IPS DF 6.9 (cell line): Measurements from ENCODE around the gene GRIK4.
"Not testable (repeated sequence)": the region's sequence is repeated elsewhere in the genome, so short reads cannot be mapped to it uniquely, and the experiment has no call there.

ENCODE experiments used
- DNase-seq: peaks from one replicate; pipeline ENCODE4 v3.0.0-alpha.2; 2013; ENCODE audit warnings: low read depth, low spot score
- H3K27ac ChIP-seq: one replicate; pipeline ENCODE4 v1.5.1; 2013; ENCODE audit warnings: low read length, control low read depth
- H3K27me3 ChIP-seq: 2 replicates; pipeline ENCODE4 v1.6.1; 2013; ENCODE audit warnings: mild to moderate bottlenecking, low read length; ENCODE audit not compliant: control insufficient read depth, insufficient read depth
- H3K36me3 ChIP-seq: 2 replicates; pipeline ENCODE4 v1.6.1; 2013; ENCODE audit warnings: low read length; ENCODE audit not compliant: control insufficient read depth, insufficient read depth
- H3K4me1 ChIP-seq: 2 replicates; pipeline ENCODE4 v1.6.1; 2013; ENCODE audit warnings: low read length; ENCODE audit not compliant: control insufficient read depth, insufficient read depth
- H3K4me3 ChIP-seq: 2 replicates; pipeline ENCODE4 v1.5.1; 2013; ENCODE audit warnings: mild to moderate bottlenecking, low read length
- H3K9me3 ChIP-seq: 2 replicates; pipeline ENCODE4 v1.6.1; 2013; ENCODE audit warnings: low read length, inconsistent platforms; ENCODE audit not compliant: control insufficient read depth, insufficient read depth
- WGBS: extraction: QIAGEN DNeasy Blood & Tissue Kit; methylation state at CpG from one replicate; pipeline ENCODE4 v1.1.7; 2013; ENCODE audit warnings: mixed read lengths, missing lambda C conversion rate; ENCODE audit not compliant: insufficient read length, insufficient coverage; 5-methylcytosine and 5-hydroxymethylcytosine counted together

The GRIK4 gene

GRCh38 chr11:120489799-120490198 lies 21.7 kb upstream of the GRIK4 start:
- H3K27me3 ChIP-seq: no peaks in the 10 kb centered on the region
- no peaks in the 10 kb centered on the region for H3K9me3 ChIP-seq
- H3K4me1 ChIP-seq: no peaks in the 10 kb centered on the region
- no peak overlapping the region for H3K27ac ChIP-seq
- DNase-seq: no peak
- no peak overlapping the region for H3K4me3 ChIP-seq
- no CpG with 5 or more reads among the region's 1 CpG for WGBS
- peaks cover under 1% of the 10 kb centered on the region; the same call in 1 of the 2 replicates for H3K36me3 ChIP-seq

GRCh38 chr11:120492486-120492885 lies 19.1 kb upstream of the GRIK4 start:
- no peaks in the 10 kb centered on the region for H3K36me3 ChIP-seq
- no CpG with 5 or more reads among the region's 3 CpGs for WGBS

GRCh38 chr11:120494595-120494994 lies 17.0 kb upstream of the GRIK4 start:
- Histone ChIP-seq H3K9me3 (no peaks in the 10 kb centered on the region), H3K4me3 (no peak overlapping the region), H3K27ac (no peak overlapping the region), H3K4me1 (no peaks in the 10 kb centered on the region), H3K27me3 (no peaks in the 10 kb centered on the region), H3K36me3 (no peaks in the 10 kb centered on the region)
- WGBS: no CpG with 5 or more reads among the region's 2 CpGs
- no peak for DNase-seq

More at GRCh38 chr11:120492486-120492885, 19.1 kb upstream of the GRIK4 start:
- no peak overlapping the region for H3K4me3 ChIP-seq
- no peaks in the 10 kb centered on the region for H3K4me1 ChIP-seq
- H3K9me3 ChIP-seq: no peaks in the 10 kb centered on the region
- H3K27me3 ChIP-seq: no peaks in the 10 kb centered on the region
- no peak for DNase-seq
- H3K27ac ChIP-seq: no peak overlapping the region

GRCh38 chr11:120499088-120499487 lies 12.5 kb upstream of the GRIK4 start:
- Histone ChIP-seq H3K4me1 (0 out of 2 replicates have a peak, but pooled peaks cover 1% of the 10 kb centered on the region), H3K36me3 (no peaks in the 10 kb centered on the region), H3K4me3 (no peak overlapping the region), H3K27me3 (no peaks in the 10 kb centered on the region), H3K27ac (no peak overlapping the region), H3K9me3 (no peaks in the 10 kb centered on the region)
- DNase-seq: no peak
- no CpG with 5 or more reads among the region's 8 CpGs for WGBS

- no CpG with 5 or more reads among the region's 5 CpGs for WGBS
- H3K4me3 ChIP-seq: no peak overlapping the region
- H3K27me3 ChIP-seq: no peaks in the 10 kb centered on the region
- 0 out of 2 replicates have a peak, but pooled peaks cover 1% of the 10 kb centered on the region for H3K4me1 ChIP-seq
- H3K27ac ChIP-seq: no peak overlapping the region
- no peaks in the 10 kb centered on the region for H3K36me3 ChIP-seq
- DNase-seq: no peak
- H3K9me3 ChIP-seq: no peaks in the 10 kb centered on the region
Observed at GRCh38 chr11:120499859-120500258, 11.7 kb upstream of the GRIK4 start.

- WGBS: no CpG with 5 or more reads among the region's 14 CpGs
- Histone ChIP-seq H3K4me1 (0 out of 2 replicates have a peak, but pooled peaks cover 1% of the 10 kb centered on the region), H3K27me3 (no peaks in the 10 kb centered on the region)
Observed at GRCh38 chr11:120500414-120501071, 11.0 kb upstream of the GRIK4 start.

GRCh38 chr11:120501440-120501839 lies 10.1 kb upstream of the GRIK4 start:
- Histone ChIP-seq H3K27me3 (no peaks in the 10 kb centered on the region), H3K4me3 (no peak overlapping the region), H3K27ac (no peak overlapping the region), H3K4me1 (0 out of 2 replicates have a peak, but pooled peaks cover 1% of the 10 kb centered on the region), H3K36me3 (no peaks in the 10 kb centered on the region), H3K9me3 (no peaks in the 10 kb centered on the region)
- WGBS: no CpG with 5 or more reads among the region's 2 CpGs
- DNase-seq: no peak

More at GRCh38 chr11:120500414-120501071, 11.0 kb upstream of the GRIK4 start:
- no peak for DNase-seq
- H3K36me3 ChIP-seq: no peaks in the 10 kb centered on the region
- no peak overlapping the region for H3K27ac ChIP-seq
- no peaks in the 10 kb centered on the region for H3K9me3 ChIP-seq
- H3K4me3 ChIP-seq: no peak overlapping the region

GRCh38 chr11:120501976-120502755 lies 9.4 kb upstream of the GRIK4 start:
- DNase-seq: no peak
- H3K36me3 ChIP-seq: no peaks in the 10 kb centered on the region
- H3K27ac ChIP-seq: no peak overlapping the region
- H3K9me3 ChIP-seq: no peaks in the 10 kb centered on the region
- no peaks in the 10 kb centered on the region for H3K27me3 ChIP-seq
- 0 out of 2 replicates have a peak, but pooled peaks cover 1% of the 10 kb centered on the region for H3K4me1 ChIP-seq
- no CpG with 5 or more reads among the region's 5 CpGs for WGBS
- H3K4me3 ChIP-seq: no peak overlapping the region

- H3K27ac ChIP-seq, H3K36me3 ChIP-seq, H3K9me3 ChIP-seq, H3K4me1 ChIP-seq, H3K27me3 ChIP-seq, H3K4me3 ChIP-seq, DNase-seq: not testable (repeated sequence)
- WGBS: no CpG with 5 or more reads among the region's 3 CpGs
Observed at GRCh38 chr11:120503529-120503928, 8.0 kb upstream of the GRIK4 start.

- no peak overlapping the region for H3K27ac ChIP-seq
- no peak overlapping the region for H3K4me3 ChIP-seq
- no CpG with 5 or more reads among the region's 7 CpGs for WGBS
- H3K27me3 ChIP-seq: no peaks in the 10 kb centered on the region
- no peaks in the 10 kb centered on the region for H3K4me1 ChIP-seq
- DNase-seq: no peak
- no peaks in the 10 kb centered on the region for H3K9me3 ChIP-seq
- H3K36me3 ChIP-seq: no peaks in the 10 kb centered on the region
Observed at GRCh38 chr11:120505801-120506425, 5.6 kb upstream of the GRIK4 start.
